Fibroblast of lung (primary cell): ENCODE results near the gene TBX1. TPM values are rescaled to one million over a fixed set of nuclear protein-coding genes. Genes with fewer than 3 reads are reported as not detected.

Experiments
- DNase-seq, 2 donors: peaks; one replicate each; pipeline versions ENCODE4 v3.0.0 to v3.0.0-alpha.2; 2010; ENCODE audit warnings: low read depth in 2 of 2
- H2AFZ ChIP-seq: 2 replicates; pipeline ENCODE4 v1.5.1; 2012; ENCODE audit warnings: low read length, control low read depth, inconsistent platforms
- H3K27ac ChIP-seq: 2 replicates; pipeline ENCODE4 v1.5.1; 2011; ENCODE audit warnings: low read length, control low read depth; ENCODE audit not compliant: insufficient read depth
- H3K27me3 ChIP-seq: 2 replicates; pipeline ENCODE4 v1.5.1; 2011; ENCODE audit warnings: mild to moderate bottlenecking, low read length; ENCODE audit not compliant: control insufficient read depth, insufficient read depth
- H3K36me3 ChIP-seq: 2 replicates; pipeline ENCODE4 v1.5.1; 2011; ENCODE audit warnings: low read length; ENCODE audit not compliant: control insufficient read depth, insufficient read depth
- H3K4me1 ChIP-seq: 2 replicates; pipeline ENCODE4 v1.5.1; 2011; ENCODE audit warnings: low read length; ENCODE audit not compliant: control insufficient read depth, insufficient read depth; ENCODE audit errors: extremely low read depth
- H3K4me2 ChIP-seq: 2 replicates; pipeline ENCODE4 v1.5.1; 2011; ENCODE audit warnings: low read length, control low read depth; ENCODE audit not compliant: insufficient read depth; ENCODE audit errors: extremely low read depth
- H3K4me3 ChIP-seq, 4 experiments: fragments of 200-600 bp in 1 of 4; sonication (generic) in 1 of 4; replicated peaks in 1 of 4; 2 replicates each; pipeline ENCODE4 v1.5.1; 2011 to 2016; ENCODE audit warnings: low read length in 4 of 4, low read depth in 3 of 4, mild to moderate bottlenecking in 3 of 4, control low read depth in 2 of 4, inconsistent platforms in 1 of 4, mixed read lengths in 1 of 4; ENCODE audit not compliant: insufficient read depth in 1 of 4; ENCODE audit errors: control extremely low read depth in 1 of 4
- H3K79me2 ChIP-seq: 2 replicates; pipeline ENCODE4 v1.5.1; 2012; ENCODE audit warnings: mild to moderate bottlenecking, low read length, inconsistent platforms; ENCODE audit not compliant: control insufficient read depth, insufficient read depth
- H3K9ac ChIP-seq: 2 replicates; pipeline ENCODE4 v1.5.1; 2011; ENCODE audit warnings: mild to moderate bottlenecking, low read length, control low read depth; ENCODE audit not compliant: insufficient read depth
- H3K9me3 ChIP-seq: 2 replicates; pipeline ENCODE4 v1.5.1; 2012; ENCODE audit warnings: low read depth, low read length; ENCODE audit not compliant: control insufficient read depth, insufficient read depth
- H4K20me1 ChIP-seq: 2 replicates; pipeline ENCODE4 v1.5.1; 2011; ENCODE audit warnings: low read length; ENCODE audit not compliant: control insufficient read depth, insufficient read depth; ENCODE audit errors: extremely low read depth
- EZH2 ChIP-seq: IDR thresholded peaks from 2 replicates; pipeline ENCODE4 v1.5.1; 2012; ENCODE audit warnings: low read length, control low read depth, mild to moderate bottlenecking; ENCODE audit errors: missing control alignments
- polyA plus RNA-seq, 2 donors: library from polyadenylated mRNA; depleted of rRNA in 1 of 2; stranded (reverse) in 1 of 2; unstranded in 1 of 2; fragments of >200 nt; gene quantifications; 2 replicates each; pipeline ENCODE4 v1.2.1, GENCODE V29; 2011 to 2012; ENCODE audit warnings: missing spikeins in 1 of 2
- total RNA-seq: library from RNA; depleted of rRNA; stranded (reverse); fragments of >200 nt; gene quantifications from 2 replicates; pipeline ENCODE4 v1.2.1, GENCODE V29; 2014
- TF ChIP-seq, protein P1 (sequence below), 2 donors: IDR thresholded peaks in 1 of 2; conservative IDR thresholded peaks in 1 of 2; 1 replicate in 1 of 2; 2 replicates in 1 of 2; pipeline ENCODE4 v1.5.1; 2011 to 2012; ENCODE audit warnings: low read length in 2 of 2, control low read depth in 1 of 2, inconsistent platforms in 1 of 2, low read depth in 1 of 2, mild to moderate bottlenecking in 1 of 2

The TBX1 gene
- total and polyA plus RNA-seq, 2 donors (not counting 1 experiment from before 2014, with no cell fraction given), result not detected

DNA sequence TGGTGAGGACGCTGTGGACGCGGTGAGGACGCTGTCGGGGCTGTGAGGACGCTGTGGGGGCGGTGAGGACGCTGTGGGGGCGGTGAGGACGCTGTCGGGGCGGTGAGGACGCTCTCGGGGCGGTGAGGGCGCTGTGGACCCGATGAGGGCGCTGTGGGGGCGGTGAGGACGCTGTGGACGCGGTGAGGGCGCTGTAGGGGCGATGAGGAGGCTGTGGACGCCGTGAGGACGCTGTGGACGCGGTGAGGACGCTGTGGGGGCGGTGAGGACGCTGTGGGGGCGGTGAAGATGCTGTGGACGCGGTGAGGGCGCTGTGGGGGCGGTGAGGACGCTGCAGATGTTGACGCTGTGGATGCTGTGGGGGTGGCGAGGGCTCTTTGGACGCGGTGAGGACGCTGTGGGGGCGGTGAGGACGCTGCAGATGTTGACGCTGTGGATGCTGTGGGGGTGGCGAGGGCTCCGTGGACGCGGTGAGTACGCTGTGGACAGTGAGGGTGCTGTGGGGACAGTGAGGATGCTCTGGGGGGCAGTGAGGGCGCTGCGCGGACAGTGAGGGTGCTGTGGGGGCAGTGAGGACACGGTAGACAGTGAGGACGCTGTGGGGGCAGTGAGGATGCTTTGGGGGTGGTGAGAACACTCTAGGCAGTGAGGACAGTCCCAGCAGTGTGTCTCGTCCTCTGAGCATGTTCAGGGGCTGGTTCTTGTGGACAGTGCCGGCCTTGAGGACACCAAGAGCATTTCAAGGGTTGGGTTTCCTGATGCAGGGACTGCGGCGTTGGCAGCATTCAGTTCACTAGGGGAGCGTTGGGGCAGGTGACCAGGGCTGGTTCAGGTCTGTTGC, 33.0 kb upstream of the TBX1 start:
- H3K4me3 ChIP-seq, result no peak overlapping the region
- H3K27ac ChIP-seq, result no peak overlapping the region
- no peak for TF ChIP-seq EZH2
- TF ChIP-seq, protein P1, sequence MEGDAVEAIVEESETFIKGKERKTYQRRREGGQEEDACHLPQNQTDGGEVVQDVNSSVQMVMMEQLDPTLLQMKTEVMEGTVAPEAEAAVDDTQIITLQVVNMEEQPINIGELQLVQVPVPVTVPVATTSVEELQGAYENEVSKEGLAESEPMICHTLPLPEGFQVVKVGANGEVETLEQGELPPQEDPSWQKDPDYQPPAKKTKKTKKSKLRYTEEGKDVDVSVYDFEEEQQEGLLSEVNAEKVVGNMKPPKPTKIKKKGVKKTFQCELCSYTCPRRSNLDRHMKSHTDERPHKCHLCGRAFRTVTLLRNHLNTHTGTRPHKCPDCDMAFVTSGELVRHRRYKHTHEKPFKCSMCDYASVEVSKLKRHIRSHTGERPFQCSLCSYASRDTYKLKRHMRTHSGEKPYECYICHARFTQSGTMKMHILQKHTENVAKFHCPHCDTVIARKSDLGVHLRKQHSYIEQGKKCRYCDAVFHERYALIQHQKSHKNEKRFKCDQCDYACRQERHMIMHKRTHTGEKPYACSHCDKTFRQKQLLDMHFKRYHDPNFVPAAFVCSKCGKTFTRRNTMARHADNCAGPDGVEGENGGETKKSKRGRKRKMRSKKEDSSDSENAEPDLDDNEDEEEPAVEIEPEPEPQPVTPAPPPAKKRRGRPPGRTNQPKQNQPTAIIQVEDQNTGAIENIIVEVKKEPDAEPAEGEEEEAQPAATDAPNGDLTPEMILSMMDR (conservative IDR thresholded peaks at IDR 0.05 in 1 of 2, IDR thresholded peaks at IDR 0.05 in 1 of 2; ENCODE audit: low read depth in 1 of 2, low read length in 2 of 2), result no peak
- no peak overlapping the region for H3K9ac ChIP-seq
- no peak for DNase-seq
- no peaks in the 10 kb centered on the region for H3K9me3 ChIP-seq
- H4K20me1 ChIP-seq, result no peaks in the 10 kb centered on the region
- no peaks in the 10 kb centered on the region for H3K27me3 ChIP-seq
- H3K4me1 ChIP-seq, result no peaks in the 10 kb centered on the region
- no peak overlapping the region for H3K4me2 ChIP-seq
- H2AFZ ChIP-seq, result no peak overlapping the region
- H3K36me3 ChIP-seq, result no peaks in the 10 kb centered on the region
- H3K79me2 ChIP-seq, result no peaks in the 10 kb centered on the region

DNA sequence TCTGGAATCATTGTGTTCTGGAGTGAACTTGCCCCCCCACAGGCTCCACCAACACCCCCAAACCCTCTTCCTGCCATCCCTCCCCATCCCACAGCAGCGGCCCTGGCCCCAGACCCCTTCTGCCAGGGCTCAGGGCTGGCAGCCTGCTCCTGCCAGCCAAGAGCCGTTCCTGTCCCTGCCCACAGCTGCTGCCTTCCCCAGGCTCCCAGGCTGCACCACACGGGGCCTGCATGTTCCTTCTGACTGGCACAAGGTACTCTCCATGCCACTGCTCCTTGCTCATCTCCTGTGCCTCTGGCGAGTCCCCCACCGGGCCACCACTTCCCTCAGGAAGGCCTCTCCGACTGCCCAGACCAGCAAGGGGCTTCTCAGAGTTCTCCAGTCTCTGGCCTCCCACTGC, 32.3 kb upstream of the TBX1 start:
- DNase-seq, result no peak
- no peak overlapping the region for H3K4me2 ChIP-seq
- H3K9ac ChIP-seq, result no peak overlapping the region
- no peaks in the 10 kb centered on the region for H4K20me1 ChIP-seq
- no peaks in the 10 kb centered on the region for H3K4me1 ChIP-seq
- H3K27me3 ChIP-seq, result no peaks in the 10 kb centered on the region
- TF ChIP-seq, protein P1 (conservative IDR thresholded peaks at IDR 0.05 in 1 of 2, IDR thresholded peaks at IDR 0.05 in 1 of 2; ENCODE audit: low read depth in 1 of 2, low read length in 2 of 2), result no peak
- TF ChIP-seq EZH2, result no peak
- H2AFZ ChIP-seq, result no peak overlapping the region
- H3K27ac ChIP-seq, result no peak overlapping the region
- no peak overlapping the region for H3K4me3 ChIP-seq
- H3K9me3 ChIP-seq, result no peaks in the 10 kb centered on the region
- H3K36me3 ChIP-seq, result no peaks in the 10 kb centered on the region
- no peaks in the 10 kb centered on the region for H3K79me2 ChIP-seq

DNA sequence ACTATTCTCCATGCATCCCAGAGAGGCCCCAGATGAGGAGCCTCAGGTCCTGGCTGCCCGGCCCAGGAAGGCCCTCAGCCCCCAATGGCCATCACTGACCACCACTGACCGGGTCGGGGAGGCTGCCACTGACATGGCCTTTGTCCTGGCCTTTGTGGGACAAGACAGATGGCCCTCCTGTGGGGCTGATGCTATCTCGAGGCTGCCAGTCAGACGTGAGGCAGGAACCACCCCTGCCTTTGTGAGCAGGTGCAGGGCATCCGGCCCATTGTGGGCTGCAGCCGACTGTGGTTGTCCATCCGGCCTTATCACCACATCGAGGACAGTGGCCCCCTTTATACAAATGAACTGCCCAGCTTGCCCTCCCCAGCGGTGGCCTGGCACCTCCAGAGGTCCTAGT, 31.7 kb upstream of the TBX1 start:
- no peak overlapping the region for H2AFZ ChIP-seq
- H3K4me1 ChIP-seq, result no peaks in the 10 kb centered on the region
- H3K4me2 ChIP-seq, result no peak overlapping the region
- no peaks in the 10 kb centered on the region for H4K20me1 ChIP-seq
- no peak for TF ChIP-seq EZH2
- TF ChIP-seq, protein P1 (conservative IDR thresholded peaks at IDR 0.05 in 1 of 2, IDR thresholded peaks at IDR 0.05 in 1 of 2; ENCODE audit: low read depth in 1 of 2, low read length in 2 of 2), result no peak
- H3K79me2 ChIP-seq, result no peaks in the 10 kb centered on the region
- no peak overlapping the region for H3K9ac ChIP-seq
- no peak overlapping the region for H3K27ac ChIP-seq
- H3K9me3 ChIP-seq, result no peaks in the 10 kb centered on the region
- H3K27me3 ChIP-seq, result no peaks in the 10 kb centered on the region
- DNase-seq, result no peak
- no peak overlapping the region for H3K4me3 ChIP-seq
- H3K36me3 ChIP-seq, result no peaks in the 10 kb centered on the region
